Endothelial cell of umbilical vein (primary cell): Measurements from ENCODE around the gene GPSM1. TPM values are rescaled to one million over a fixed set of nuclear protein-coding genes. Genes with fewer than 3 reads are reported as not detected.

Source experiments
- BruUV-seq: library from RNA; stranded (reverse); fragments of 400-500 nt; replicated peaks from 2 replicates; lab custom pipeline; 2021; lab: Mats Ljungman, UMichigan
- CTCF ChIA-PET: fragments of 300-600, 350-600 bp; sonication (Branson Sonifier 250); formaldehyde crosslinking; loops from one replicate; lab custom pipeline; 2021; ENCODE audit warnings: antibody characterized with exemption, inconsistent platforms; lab: Charles Lee
- POLR2A ChIA-PET: fragments of 300-600, 350-600 bp; sonication (Branson Sonifier 250); formaldehyde crosslinking; loops from one replicate; lab custom pipeline; 2021; ENCODE audit warnings: antibody characterized with exemption, inconsistent platforms; lab: Charles Lee
- DNase-seq: peaks from one replicate; pipeline ENCODE4 v3.0.0-alpha.2; 2011; ENCODE audit warnings: low read depth, low spot score
- FAIRE-seq: peaks from 2 replicates; lab custom pipeline; 2011; peaks lifted over from hg19 to GRCh38; lab: Jason Lieb, UNC
- H2AFZ ChIP-seq: 2 replicates; pipeline ENCODE4 v1.6.0; 2012; ENCODE audit warnings: low read depth, low read length, control low read depth, inconsistent platforms
- H3K27ac ChIP-seq: 2 replicates; pipeline ENCODE4 v1.5.1; 2011; ENCODE audit warnings: low read depth, mild to moderate bottlenecking, control low read depth, low read length, moderate library complexity; ENCODE audit not compliant: insufficient read depth
- H3K27me3 ChIP-seq, 2 experiments: 2 replicates each; pipeline versions ENCODE4 v1.6.0 to v1.6.1; 2011; ENCODE audit warnings: low read length in 2 of 2, mixed read lengths in 1 of 2; ENCODE audit not compliant: control insufficient read depth in 2 of 2, insufficient read depth in 2 of 2
- H3K36me3 ChIP-seq, 2 experiments: 2 replicates in 1 of 2; 3 replicates in 1 of 2; pipeline ENCODE4 v1.5.1; 2011; ENCODE audit warnings: low read length in 2 of 2, mild to moderate bottlenecking in 1 of 2, moderate library complexity in 1 of 2; ENCODE audit not compliant: control insufficient read depth in 2 of 2, insufficient read depth in 2 of 2; ENCODE audit errors: extremely low read depth in 1 of 2
- H3K4me1 ChIP-seq: 3 replicates; pipeline ENCODE4 v1.5.1; 2011; ENCODE audit warnings: mild to moderate bottlenecking, low read length; ENCODE audit not compliant: control insufficient read depth, insufficient read depth; ENCODE audit errors: extremely low read depth
- H3K4me2 ChIP-seq: 2 replicates; pipeline ENCODE4 v1.6.1; 2011; ENCODE audit warnings: low read length, control low read depth, mixed read lengths; ENCODE audit not compliant: insufficient read depth
- H3K4me3 ChIP-seq, 3 experiments: fragments of 200-600 bp in 1 of 3; sonication (generic), shearing (Covaris generic) in 1 of 3; replicated peaks in 1 of 3; 2 replicates each; pipeline ENCODE4 v1.5.1; 2011 to 2016; ENCODE audit warnings: control low read depth in 3 of 3, low read length in 3 of 3, mild to moderate bottlenecking in 2 of 3, inconsistent platforms in 1 of 3, low read depth in 1 of 3, moderate library complexity in 1 of 3; ENCODE audit not compliant: insufficient read depth in 1 of 3
- H3K79me2 ChIP-seq: 2 replicates; pipeline ENCODE4 v1.6.0; 2012; ENCODE audit warnings: low read length, inconsistent platforms; ENCODE audit not compliant: control insufficient read depth, insufficient read depth
- H3K9ac ChIP-seq: replicated peaks from 2 replicates; pipeline ENCODE3; 2011; ENCODE audit warnings: low read length, control low read depth; ENCODE audit not compliant: insufficient read depth; ENCODE audit errors: extremely low read depth
- H3K9me1 ChIP-seq: replicated peaks from 3 replicates; pipeline ENCODE4 v1.6.0; 2011; ENCODE audit warnings: mild to moderate bottlenecking, low read length; ENCODE audit not compliant: control insufficient read depth, insufficient read depth; ENCODE audit errors: extremely low read depth
- H3K9me3 ChIP-seq: replicated peaks from 2 replicates; pipeline ENCODE4 v1.5.1; 2012; ENCODE audit warnings: low read length, inconsistent platforms; ENCODE audit not compliant: control insufficient read depth, insufficient read depth
- H4K20me1 ChIP-seq: replicated peaks from 2 replicates; pipeline ENCODE3; 2011; ENCODE audit warnings: mild to moderate bottlenecking, low read length; ENCODE audit not compliant: control insufficient read depth, insufficient read depth; ENCODE audit errors: extremely low read depth
- CTCF ChIP-seq, 2 donors: IDR thresholded peaks; 1 replicate in 1 of 2; 2 replicates in 1 of 2; pipeline ENCODE4 v1.5.1; 2011; ENCODE audit warnings: low read length in 2 of 2, mild to moderate bottlenecking in 2 of 2, moderate library complexity in 2 of 2, control low read depth in 1 of 2, inconsistent platforms in 1 of 2, low read depth in 1 of 2; ENCODE audit not compliant: insufficient read depth in 1 of 2; ENCODE audit errors: extremely low read depth in 1 of 2
- EZH2 ChIP-seq: IDR thresholded peaks from 2 replicates; pipeline ENCODE4 v1.6.1; 2012; ENCODE audit warnings: borderline replicate concordance, low read depth, mild to moderate bottlenecking, moderate library complexity, low read length, inconsistent platforms; ENCODE audit not compliant: severe bottlenecking
- FOS ChIP-seq: IDR thresholded peaks from 2 replicates; pipeline ENCODE4 v1.6.1; 2011; ENCODE audit warnings: mild to moderate bottlenecking, low read length, moderate library complexity, borderline replicate concordance; ENCODE audit not compliant: insufficient read depth
- GATA2 ChIP-seq: IDR thresholded peaks from 2 replicates; pipeline ENCODE4 v1.7.0; 2011; ENCODE audit warnings: low read depth, mild to moderate bottlenecking, moderate library complexity, mixed read lengths, low read length; ENCODE audit not compliant: insufficient read length, insufficient read depth
- JUN ChIP-seq: IDR thresholded peaks from 2 replicates; pipeline ENCODE4 v1.6.1; 2011; ENCODE audit warnings: borderline replicate concordance, low read depth; ENCODE audit not compliant: insufficient read length, insufficient read depth
- MAX ChIP-seq: IDR thresholded peaks from 2 replicates; pipeline ENCODE4 v1.6.1; 2011; ENCODE audit not compliant: insufficient read depth, insufficient read length
- MYC ChIP-seq: IDR thresholded peaks from one replicate; pipeline ENCODE4 v1.6.1; 2011; ENCODE audit warnings: mild to moderate bottlenecking, low read depth, low read length
- POLR2A ChIP-seq: IDR thresholded peaks from 2 replicates; pipeline ENCODE4 v1.6.1; 2012; ENCODE audit warnings: low read depth, mild to moderate bottlenecking, control low read depth, low read length
- POLR2AphosphoS5 ChIP-seq: IDR thresholded peaks from 2 replicates; pipeline ENCODE4 v1.6.1; 2012; ENCODE audit warnings: low read depth, mild to moderate bottlenecking, control low read depth, low read length, moderate library complexity; ENCODE audit not compliant: insufficient read depth
- dilution Hi-C: fragments of 300-500 bp; cut with MboI; formaldehyde crosslinking; loops from one replicate; pipeline ENCODE4 v1.15.0; 2019; ENCODE audit warnings: low sequenced_read_pairs; ENCODE audit not compliant: extremely low pct_ligation_motif_present
- intact Hi-C: fragments of 100-400 bp; cut with micrococcal nuclease; formaldehyde crosslinking; loops from one replicate; pipeline ENCODE4 v1.10.0; 2022
- polyA plus RNA-seq, 4 experiments: library from polyadenylated mRNA; depleted of rRNA in 3 of 4; stranded (reverse) in 3 of 4; unstranded in 1 of 4; fragments of >200 nt; gene quantifications; 2 replicates each; pipeline versions ENCODE4 v1.2.1 to v1.2.3, GENCODE V29; 2011 to 2012; ENCODE audit warnings: missing spikeins in 1 of 4
- total RNA-seq: library from RNA; stranded (reverse); gene quantifications from 2 replicates; pipeline ENCODE4 v1.2.3, GENCODE V29; 2021

The GPSM1 gene
- total and polyA plus RNA-seq, 2 donors (not counting 3 experiments of a cell fraction or from before 2014, with no cell fraction given), result 34.6 to 47.1 TPM

- Histone ChIP-seq H3K79me2 (no peaks in the 10 kb centered on the region), H3K4me1 (peaks cover 5% of the 10 kb centered on the region), H3K9me1 (no peaks in the 10 kb centered on the region), H3K36me3 (no peaks in the 10 kb centered on the region), H2AFZ (no peak overlapping the region), H4K20me1 (no peaks in the 10 kb centered on the region), H3K4me2 (no peak overlapping the region), H3K27ac (no peak overlapping the region), H3K27me3 (no peaks in the 10 kb centered on the region), H3K4me3 (no peak overlapping the region), H3K9me3 (no peaks in the 10 kb centered on the region), H3K9ac (no peak overlapping the region)
- intact Hi-C loops (no loop called here), dilution Hi-C loops (no loop called here)
- POLR2A ChIA-PET, result no interaction called here
- FAIRE-seq (no peak), DNase-seq (no peak)
- CTCF ChIA-PET, result no interaction called here
- no TSS peak for BruUV-seq
- no peak for TF ChIP-seq EZH2
These were observed 21.4 kb downstream of the GPSM1 start for GRCh38 chr9:136348691-136349090.

- Histone ChIP-seq H3K4me2 (no peak overlapping the region), H3K4me1 (peaks cover 5% of the 10 kb centered on the region), H3K27me3 (no peaks in the 10 kb centered on the region), H3K4me3 (no peak overlapping the region), H3K9me3 (no peaks in the 10 kb centered on the region), H2AFZ (no peak overlapping the region), H3K9me1 (no peaks in the 10 kb centered on the region), H3K79me2 (no peaks in the 10 kb centered on the region), H3K9ac (no peak overlapping the region), H3K27ac (no peak overlapping the region), H3K36me3 (no peaks in the 10 kb centered on the region), H4K20me1 (no peaks in the 10 kb centered on the region)
- DNase-seq, result no peak
- dilution Hi-C loops, result no loop called here
- POLR2A ChIA-PET, result no interaction called here
- TF ChIP-seq POLR2AphosphoS5 (no peak), EZH2 (no peak), CTCF (IDR thresholded peaks at IDR 0.05; ENCODE audit: extremely low read depth in 1 of 2, insufficient read depth in 1 of 2, low read depth in 1 of 2, low read length in 2 of 2) (no peak), MAX (no peak), JUN (no peak), FOS (no peak), POLR2A (no peak), GATA2 (no peak), MYC (no peak)
- CTCF ChIA-PET, result no interaction called here
- BruUV-seq, result no TSS peak
- no peak for FAIRE-seq
- intact Hi-C loops, result no loop called here
These were observed 22.2 kb downstream of the GPSM1 start for GRCh38 chr9:136349546-136349945.
